ENCODE data around the gene FBF1. TPM values are rescaled to one million over a fixed set of nuclear protein-coding genes. Genes with fewer than 3 reads are reported as not detected.
A peak's percentile ranks its signal among the peaks of the same experiment; 100 is the strongest.

Gene FBF1
- total and polyA plus RNA-seq, 4 experiments from 2014 or later, result 3.7 to 42.7 (median 21.8) TPM

GRCh38 chr17:75876190-75876937 is 64.5 kb downstream of the FBF1 start:
- peak; percentile 75 to 91 (median 78) for DNase-seq
- H3K27ac ChIP-seq (ENCODE audit: low read depth, low read length), result peak overlapping the region; percentile 56
- ChIA-PET CTCF (ENCODE audit: partially characterized antibody) (interaction anchor here (0.8 to 14.1 kb wide), 16 partner anchors 9 to 208 kb away, joined by 3 to 266 read pairs (median 5); partner anchors contain the start of genes GALK1, TRIM65, UNC13D and UNK), POLR2A (ENCODE audit: partially characterized antibody) (interaction anchor here (0.8 to 16.3 kb wide), 16 partner anchors 9 to 859 kb away, joined by 3 to 563 read pairs (median 5); partner anchors contain the start of genes ACOX1, MRPL38, TEN1 and TRIM65)
- H3K27me3 ChIP-seq (ENCODE audit: insufficient read depth, low read length), result no peaks in the 10 kb centered on the region
- Mint-ChIP-seq H3K27me3 (no peaks in the 10 kb centered on the region), H3K9me3 (no peaks in the 10 kb centered on the region), H3K4me3 (peak overlapping the region; percentile 89 to 95 (median 91)), H3K36me3 (peaks cover 0 to 8% of the 10 kb centered on the region in 2 donors), H3K27ac (peak overlapping the region; percentile 87 to 97 (median 93)), H3K4me1 (peaks cover 28 to 56% (median 40%) of the 10 kb centered on the region in 4 donors)
- H3K4me1 ChIP-seq (ENCODE audit: insufficient read depth, low read length), result peaks cover 58% of the 10 kb centered on the region
- no peaks in the 10 kb centered on the region for H3K9me3 ChIP-seq (ENCODE audit: control insufficient read depth in 1 of 2, low read length in 2 of 2)
- peak overlapping the region; percentile 61 to 76 for H3K4me3 ChIP-seq (ENCODE audit: low read length in 2 of 2)
- intact Hi-C loops (cut with micrococcal nuclease), result loop anchor here (1.0 kb wide), 4 partner anchors 20 to 33 kb away; partner anchors contain the start of genes MRPL38, TRIM65 and WBP2
- H3K36me3 ChIP-seq (ENCODE audit: insufficient read depth, low read length), result no peaks in the 10 kb centered on the region

GRCh38 chr17:75875940-75876189 is 65.0 kb downstream of the FBF1 start:
- Mint-ChIP-seq H3K4me1 (peaks cover 28 to 55% (median 40%) of the 10 kb centered on the region in 4 donors), H3K27ac (peak overlapping the region; percentile 87 to 97 (median 93)), H3K9me3 (no peaks in the 10 kb centered on the region), H3K27me3 (no peaks in the 10 kb centered on the region), H3K4me3 (peak overlapping the region; percentile 89 to 95 (median 91)), H3K36me3 (peaks cover 0 to 8% of the 10 kb centered on the region in 2 donors)
- ChIA-PET POLR2A (ENCODE audit: partially characterized antibody) (interaction anchor here (0.8 to 16.3 kb wide), 17 partner anchors 9 to 859 kb away, joined by 3 to 563 read pairs (median 5); partner anchors contain the start of genes ACOX1, MRPL38, TEN1 and TRIM65), CTCF (ENCODE audit: partially characterized antibody) (interaction anchor here (0.8 to 14.1 kb wide), 11 partner anchors 9 to 112 kb away, joined by 3 to 266 read pairs (median 5); partner anchors contain the start of genes TRIM65, UNC13D, UNK and WBP2)
- Histone ChIP-seq H3K4me1 (ENCODE audit: insufficient read depth, low read length) (peaks cover 57% of the 10 kb centered on the region), H3K4me3 (ENCODE audit: low read length in 2 of 2) (peak overlapping the region in 1 of 2 donors; percentile 61), H3K27ac (ENCODE audit: low read depth, low read length) (peak overlapping the region; percentile 56), H3K9me3 (ENCODE audit: control insufficient read depth in 1 of 2, low read length in 2 of 2) (no peaks in the 10 kb centered on the region), H3K36me3 (ENCODE audit: insufficient read depth, low read length) (no peaks in the 10 kb centered on the region), H3K27me3 (ENCODE audit: insufficient read depth, low read length) (no peaks in the 10 kb centered on the region)
- intact Hi-C loops (cut with micrococcal nuclease), result loop anchor here (1.0 kb wide), 4 partner anchors 20 to 33 kb away; partner anchors contain the start of genes MRPL38, TRIM65 and WBP2
- DNase-seq, result no peak

DNA sequence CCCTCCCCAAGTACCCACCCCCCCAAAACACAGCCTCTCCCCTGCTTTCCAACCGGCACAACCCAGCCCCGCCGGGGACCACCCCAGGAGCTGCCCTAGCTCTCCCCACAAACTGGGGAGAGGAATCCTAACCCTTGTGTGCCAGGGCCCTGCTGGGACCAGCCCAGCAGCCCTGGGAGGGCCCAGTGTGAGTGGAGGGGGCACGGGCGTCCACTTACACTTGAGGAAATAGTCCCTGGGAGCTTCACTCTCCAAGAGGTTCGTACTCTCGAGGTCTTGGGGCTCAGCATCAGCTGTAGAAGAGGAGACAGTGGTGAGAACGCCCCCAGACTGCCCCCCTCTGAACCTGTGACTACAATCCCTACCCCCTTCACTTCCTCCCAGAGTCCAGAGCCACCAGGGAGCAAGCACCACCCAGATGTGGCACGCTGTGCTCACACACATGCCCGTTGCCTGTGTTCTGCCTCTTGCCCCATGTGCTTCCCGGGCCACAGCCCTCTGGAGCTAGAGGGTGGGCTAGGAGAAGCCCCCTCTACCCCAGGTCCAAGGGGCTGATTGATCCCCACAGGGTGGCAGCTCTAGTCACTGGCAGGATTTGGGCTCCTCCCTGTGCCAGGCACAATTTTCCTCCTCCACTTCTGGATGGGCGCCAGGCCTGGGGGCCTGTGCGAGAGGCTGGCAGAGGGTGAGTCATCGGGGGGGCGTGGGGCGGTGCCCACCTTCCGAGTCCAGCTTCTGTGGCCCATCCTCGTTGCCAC is 65.5 kb downstream of the FBF1 start:
- Mint-ChIP-seq H3K9me3 (no peaks in the 10 kb centered on the region), H3K4me3 (peak overlapping the region; percentile 89 to 95 (median 91)), H3K27me3 (no peaks in the 10 kb centered on the region), H3K36me3 (peaks cover 0 to 8% of the 10 kb centered on the region in 2 donors), H3K27ac (peak overlapping the region; percentile 87 to 97 (median 93)), H3K4me1 (peaks cover 30 to 59% (median 44%) of the 10 kb centered on the region in 4 donors)
- H3K27ac ChIP-seq (ENCODE audit: low read depth, low read length), result peak overlapping the region; percentile 56
- no peaks in the 10 kb centered on the region for H3K9me3 ChIP-seq (ENCODE audit: control insufficient read depth in 1 of 2, low read length in 2 of 2)
- peaks cover 57% of the 10 kb centered on the region for H3K4me1 ChIP-seq (ENCODE audit: insufficient read depth, low read length)
- CTCF ChIA-PET (ENCODE audit: partially characterized antibody), result interaction anchor here (0.6 to 14.1 kb wide), 12 partner anchors 8 to 552 kb away, joined by 3 to 266 read pairs (median 5); partner anchors contain the start of genes TRIM65, UNC13D, UNK and WBP2
- peak overlapping the region in 1 of 2 donors; percentile 61 for H3K4me3 ChIP-seq (ENCODE audit: low read length in 2 of 2)
- no peaks in the 10 kb centered on the region for H3K27me3 ChIP-seq (ENCODE audit: insufficient read depth, low read length)
- POLR2A ChIA-PET (ENCODE audit: partially characterized antibody), result interaction anchor here (0.5 to 16.3 kb wide), 19 partner anchors 8 to 860 kb away, joined by 3 to 563 read pairs (median 4); partner anchors contain the start of genes ACOX1, MRPL38, TEN1 and TRIM65
- no peaks in the 10 kb centered on the region for H3K36me3 ChIP-seq (ENCODE audit: insufficient read depth, low read length)
- intact Hi-C loops (cut with micrococcal nuclease), result no loop called here
- no peak for DNase-seq

- Histone ChIP-seq H3K4me1 (ENCODE audit: insufficient read depth, low read length) (peaks cover 57% of the 10 kb centered on the region), H3K27ac (ENCODE audit: low read depth, low read length) (no peak overlapping the region), H3K36me3 (ENCODE audit: insufficient read depth, low read length) (no peaks in the 10 kb centered on the region), H3K4me3 (ENCODE audit: low read length in 2 of 2) (no peak overlapping the region), H3K9me3 (ENCODE audit: control insufficient read depth in 1 of 2, low read length in 2 of 2) (no peaks in the 10 kb centered on the region), H3K27me3 (ENCODE audit: insufficient read depth, low read length) (no peaks in the 10 kb centered on the region)
- ChIA-PET CTCF (ENCODE audit: partially characterized antibody) (interaction anchor here (0.6 to 14.1 kb wide), 6 partner anchors 16 to 551 kb away, joined by 3 to 266 read pairs (median 9); partner anchors contain the start of genes TRIM65, UNK and WBP2), POLR2A (ENCODE audit: partially characterized antibody) (interaction anchor here (1.0 to 16.3 kb wide), 9 partner anchors 7 to 98 kb away, joined by 4 to 563 read pairs (median 19); partner anchors contain the start of genes MRPL38, TRIM65, UNC13D and UNK)
- Mint-ChIP-seq H3K27ac (peak overlapping the region; percentile 35 to 95 (median 75)), H3K36me3 (peaks cover 0 to 8% of the 10 kb centered on the region in 2 donors), H3K27me3 (no peaks in the 10 kb centered on the region), H3K4me3 (peak overlapping the region in 4 of 8 donors; percentile 29 to 61 (median 44)), H3K9me3 (no peaks in the 10 kb centered on the region), H3K4me1 (peaks cover 30 to 59% (median 44%) of the 10 kb centered on the region in 4 donors)
- DNase-seq, result no peak
- intact Hi-C loops (cut with micrococcal nuclease), result no loop called here
Observed at GRCh38 chr17:75874323-75875181, 66.3 kb downstream of the FBF1 start.

DNA sequence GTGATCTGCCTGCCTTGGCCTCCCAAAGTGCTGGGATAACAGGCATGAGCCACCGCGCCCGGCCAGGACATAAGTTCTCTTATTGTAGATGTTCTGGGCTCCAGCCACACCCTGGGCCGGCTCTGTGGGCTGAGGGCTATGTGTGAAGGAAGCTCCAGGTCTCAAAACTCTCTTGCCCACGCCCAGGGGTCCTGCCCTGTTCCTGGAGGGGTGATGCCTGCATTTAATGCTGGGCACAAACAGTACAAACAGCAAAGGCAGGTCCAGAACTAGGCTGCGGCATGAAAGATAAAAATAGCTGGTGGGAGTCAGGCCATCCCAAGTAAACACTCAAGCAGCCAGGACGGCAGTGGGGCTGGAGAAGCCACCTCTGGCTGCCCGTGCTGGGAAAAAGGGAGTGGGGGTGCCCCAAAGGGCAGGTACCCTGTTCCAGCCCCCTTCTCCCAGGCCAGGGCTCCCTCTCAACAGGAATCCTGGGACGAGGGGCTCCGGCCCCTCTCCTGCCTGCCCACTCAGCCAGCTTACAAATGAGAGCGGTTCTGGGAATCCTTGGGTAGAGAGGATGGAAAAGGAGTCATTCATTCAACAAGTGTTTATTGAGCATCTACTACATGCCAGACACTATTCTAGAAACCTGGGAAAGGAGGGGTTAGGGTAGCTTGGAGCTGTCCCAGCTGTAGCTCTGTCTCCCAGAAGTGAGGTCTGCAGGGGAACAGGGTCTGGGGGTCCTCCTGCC is 67.1 kb downstream of the FBF1 start:
- H3K27me3 Mint-ChIP-seq, result no peaks in the 10 kb centered on the region
- Histone ChIP-seq H3K9me3 (ENCODE audit: control insufficient read depth in 1 of 2, low read length in 2 of 2) (no peaks in the 10 kb centered on the region), H3K27me3 (ENCODE audit: insufficient read depth, low read length) (no peaks in the 10 kb centered on the region), H3K4me3 (ENCODE audit: low read length in 2 of 2) (no peak overlapping the region), H3K27ac (ENCODE audit: low read depth, low read length) (no peak overlapping the region), H3K36me3 (ENCODE audit: insufficient read depth, low read length) (no peaks in the 10 kb centered on the region), H3K4me1 (ENCODE audit: insufficient read depth, low read length) (peaks cover 53% of the 10 kb centered on the region)
- peak overlapping the region; percentile 57 to 99 (median 95) for H3K27ac Mint-ChIP-seq
- H3K36me3 Mint-ChIP-seq, result peaks cover 0 to 8% of the 10 kb centered on the region in 2 donors
- DNase-seq, result no peak
- CTCF ChIA-PET (ENCODE audit: partially characterized antibody), result interaction anchor here (1.2 to 14.1 kb wide), 2 partner anchors 15 to 25 kb away, joined by 4 to 266 read pairs; partner anchors contain the start of gene WBP2
- peak overlapping the region in 3 of 8 donors; percentile 46 to 65 (median 61) for H3K4me3 Mint-ChIP-seq
- intact Hi-C loops (cut with micrococcal nuclease), result no loop called here
- H3K9me3 Mint-ChIP-seq, result no peaks in the 10 kb centered on the region
- POLR2A ChIA-PET (ENCODE audit: partially characterized antibody), result interaction anchor here (0.9 to 16.3 kb wide), 6 partner anchors 20 to 480 kb away, joined by 4 to 563 read pairs (median 17); partner anchors contain the start of genes MRPL38, PRPSAP1, TRIM65 and UNC13D
- peaks cover 28 to 56% (median 42%) of the 10 kb centered on the region in 4 donors for H3K4me1 Mint-ChIP-seq

All from CD4-positive, alpha-beta memory T cell (primary cell).